Measurements from ENCODE around the gene CDA. TPM values are rescaled to one million over a fixed set of nuclear protein-coding genes. Genes with fewer than 3 reads are reported as not detected.

The CDA gene
- total and polyA plus RNA-seq, 9 of the 15 experiments (the other 6 are each of a cell fraction or from before 2014, with no cell fraction given): not detected

- peak; percentile 99 for TF ChIP-seq ZBTB40 (IDR thresholded peaks at IDR 0.05)
- TF ChIP-seq ZBTB40 (CRISPR knock-in tag; IDR thresholded peaks at IDR 0.05): no peak
- no peak for TF ChIP-seq SRSF3 (IDR thresholded peaks at IDR 0.05; ENCODE audit: insufficient read depth, low read length)
- no peak for TF ChIP-seq RUNX1 (IDR thresholded peaks at IDR 0.05; ENCODE audit: low read depth)
- peak; percentile 91 for TF ChIP-seq KLF1 (tag; IDR thresholded peaks at IDR 0.05)
- TF ChIP-seq L3MBTL2 (IDR thresholded peaks at IDR 0.05): no peak; the same call in none of the 2 replicates
- TF ChIP-seq, protein P1, sequence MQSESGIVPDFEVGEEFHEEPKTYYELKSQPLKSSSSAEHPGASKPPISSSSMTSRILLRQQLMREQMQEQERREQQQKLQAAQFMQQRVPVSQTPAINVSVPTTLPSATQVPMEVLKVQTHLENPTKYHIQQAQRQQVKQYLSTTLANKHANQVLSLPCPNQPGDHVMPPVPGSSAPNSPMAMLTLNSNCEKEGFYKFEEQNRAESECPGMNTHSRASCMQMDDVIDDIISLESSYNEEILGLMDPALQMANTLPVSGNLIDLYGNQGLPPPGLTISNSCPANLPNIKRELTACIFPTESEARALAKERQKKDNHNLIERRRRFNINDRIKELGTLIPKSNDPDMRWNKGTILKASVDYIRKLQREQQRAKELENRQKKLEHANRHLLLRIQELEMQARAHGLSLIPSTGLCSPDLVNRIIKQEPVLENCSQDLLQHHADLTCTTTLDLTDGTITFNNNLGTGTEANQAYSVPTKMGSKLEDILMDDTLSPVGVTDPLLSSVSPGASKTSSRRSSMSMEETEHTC (IDR thresholded peaks at IDR 0.05): no peak
- peak; percentile 91 to 96 for TF ChIP-seq MNT (conservative IDR thresholded peaks at IDR 0.05)
- peak; percentile 90 for TF ChIP-seq ETV1 (tag; conservative IDR thresholded peaks at IDR 0.05; ENCODE audit: low read depth)
- TF ChIP-seq MED1 (CRISPR knock-in tag; IDR thresholded peaks at IDR 0.05; ENCODE audit: borderline replicate concordance): no peak
- TF ChIP-seq SIX5 (IDR thresholded peaks at IDR 0.05; ENCODE audit: borderline replicate concordance in 1 of 2, insufficient read depth in 1 of 2, low read depth in 1 of 2, low read length in 2 of 2): peak in 1 of 2 experiments; percentile 5; a peak in 1 of 4 replicates
- TF ChIP-seq MYC (IDR thresholded peaks at IDR 0.05; ENCODE audit: low read depth, low read length): peak; percentile 83
- peak; percentile 39; the same call in 1 of the 2 replicates for TF ChIP-seq MYC (CRISPR knock-in tag; IDR thresholded peaks at IDR 0.05; ENCODE audit: borderline replicate concordance, low read depth)
Observed at GRCh38 chr1:20661207-20662109, 72.6 kb downstream of the CDA start, which contains the start of gene DDOST (continued).
